Measurements from ENCODE around the gene XPO4.

DNA sequence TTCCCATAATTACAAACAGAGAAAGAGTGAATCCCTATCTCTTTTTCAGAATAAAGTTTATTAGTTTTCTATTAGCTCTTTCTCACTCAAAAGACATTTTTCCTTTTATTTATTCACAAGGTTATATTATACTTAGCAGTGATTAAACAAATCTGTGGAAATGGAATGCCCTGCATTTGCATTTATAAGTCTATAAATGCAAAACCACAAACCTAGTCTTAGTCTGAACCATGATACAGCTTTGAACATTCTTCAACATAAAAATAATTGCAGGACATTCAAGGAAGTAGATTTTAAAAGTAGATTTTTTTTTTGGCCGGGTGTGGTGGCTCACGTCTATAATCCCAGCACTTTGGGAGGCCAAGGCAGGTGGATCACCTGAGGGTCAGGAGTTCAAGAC, 8.3 kb downstream of the XPO4 start:
- TF ChIP-seq RAD51 (IDR thresholded peaks at IDR 0.05) (no peak), CTCF (IDR thresholded peaks at IDR 0.05 in 2 of 3, conservative IDR thresholded peaks at IDR 0.05 in 1 of 3; ENCODE audit: control insufficient read depth in 2 of 3, extremely low read depth in 1 of 3, insufficient read depth in 1 of 3, low read depth in 3 of 3, low read length in 3 of 3) (no peak), ZNF207 (IDR thresholded peaks at IDR 0.05; ENCODE audit: borderline replicate concordance) (no peak), FOXK2 (IDR thresholded peaks at IDR 0.05) (no peak), PRDM15 (CRISPR knock-in tag; IDR thresholded peaks at IDR 0.05) (no peak), EZH2 (IDR thresholded peaks at IDR 0.05; ENCODE audit: borderline replicate concordance, control insufficient read depth, low read depth, low read length) (no peak), SMC3 (IDR thresholded peaks at IDR 0.05; ENCODE audit: borderline replicate concordance, low read length) (no peak), USF2 (IDR thresholded peaks at IDR 0.05; ENCODE audit: borderline replicate concordance, low read depth, low read length) (no peak), CHD1 (IDR thresholded peaks at IDR 0.05; ENCODE audit: low read depth, low read length) (no peak), CHD2 (IDR thresholded peaks at IDR 0.05; ENCODE audit: borderline replicate concordance, low read depth, low read length) (no peak)
- TF ChIP-seq, protein P1, sequence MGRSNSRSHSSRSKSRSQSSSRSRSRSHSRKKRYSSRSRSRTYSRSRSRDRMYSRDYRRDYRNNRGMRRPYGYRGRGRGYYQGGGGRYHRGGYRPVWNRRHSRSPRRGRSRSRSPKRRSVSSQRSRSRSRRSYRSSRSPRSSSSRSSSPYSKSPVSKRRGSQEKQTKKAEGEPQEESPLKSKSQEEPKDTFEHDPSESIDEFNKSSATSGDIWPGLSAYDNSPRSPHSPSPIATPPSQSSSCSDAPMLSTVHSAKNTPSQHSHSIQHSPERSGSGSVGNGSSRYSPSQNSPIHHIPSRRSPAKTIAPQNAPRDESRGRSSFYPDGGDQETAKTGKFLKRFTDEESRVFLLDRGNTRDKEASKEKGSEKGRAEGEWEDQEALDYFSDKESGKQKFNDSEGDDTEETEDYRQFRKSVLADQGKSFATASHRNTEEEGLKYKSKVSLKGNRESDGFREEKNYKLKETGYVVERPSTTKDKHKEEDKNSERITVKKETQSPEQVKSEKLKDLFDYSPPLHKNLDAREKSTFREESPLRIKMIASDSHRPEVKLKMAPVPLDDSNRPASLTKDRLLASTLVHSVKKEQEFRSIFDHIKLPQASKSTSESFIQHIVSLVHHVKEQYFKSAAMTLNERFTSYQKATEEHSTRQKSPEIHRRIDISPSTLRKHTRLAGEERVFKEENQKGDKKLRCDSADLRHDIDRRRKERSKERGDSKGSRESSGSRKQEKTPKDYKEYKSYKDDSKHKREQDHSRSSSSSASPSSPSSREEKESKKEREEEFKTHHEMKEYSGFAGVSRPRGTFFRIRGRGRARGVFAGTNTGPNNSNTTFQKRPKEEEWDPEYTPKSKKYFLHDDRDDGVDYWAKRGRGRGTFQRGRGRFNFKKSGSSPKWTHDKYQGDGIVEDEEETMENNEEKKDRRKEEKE (IDR thresholded peaks at IDR 0.05): no peak
- TF ChIP-seq, protein P2, sequence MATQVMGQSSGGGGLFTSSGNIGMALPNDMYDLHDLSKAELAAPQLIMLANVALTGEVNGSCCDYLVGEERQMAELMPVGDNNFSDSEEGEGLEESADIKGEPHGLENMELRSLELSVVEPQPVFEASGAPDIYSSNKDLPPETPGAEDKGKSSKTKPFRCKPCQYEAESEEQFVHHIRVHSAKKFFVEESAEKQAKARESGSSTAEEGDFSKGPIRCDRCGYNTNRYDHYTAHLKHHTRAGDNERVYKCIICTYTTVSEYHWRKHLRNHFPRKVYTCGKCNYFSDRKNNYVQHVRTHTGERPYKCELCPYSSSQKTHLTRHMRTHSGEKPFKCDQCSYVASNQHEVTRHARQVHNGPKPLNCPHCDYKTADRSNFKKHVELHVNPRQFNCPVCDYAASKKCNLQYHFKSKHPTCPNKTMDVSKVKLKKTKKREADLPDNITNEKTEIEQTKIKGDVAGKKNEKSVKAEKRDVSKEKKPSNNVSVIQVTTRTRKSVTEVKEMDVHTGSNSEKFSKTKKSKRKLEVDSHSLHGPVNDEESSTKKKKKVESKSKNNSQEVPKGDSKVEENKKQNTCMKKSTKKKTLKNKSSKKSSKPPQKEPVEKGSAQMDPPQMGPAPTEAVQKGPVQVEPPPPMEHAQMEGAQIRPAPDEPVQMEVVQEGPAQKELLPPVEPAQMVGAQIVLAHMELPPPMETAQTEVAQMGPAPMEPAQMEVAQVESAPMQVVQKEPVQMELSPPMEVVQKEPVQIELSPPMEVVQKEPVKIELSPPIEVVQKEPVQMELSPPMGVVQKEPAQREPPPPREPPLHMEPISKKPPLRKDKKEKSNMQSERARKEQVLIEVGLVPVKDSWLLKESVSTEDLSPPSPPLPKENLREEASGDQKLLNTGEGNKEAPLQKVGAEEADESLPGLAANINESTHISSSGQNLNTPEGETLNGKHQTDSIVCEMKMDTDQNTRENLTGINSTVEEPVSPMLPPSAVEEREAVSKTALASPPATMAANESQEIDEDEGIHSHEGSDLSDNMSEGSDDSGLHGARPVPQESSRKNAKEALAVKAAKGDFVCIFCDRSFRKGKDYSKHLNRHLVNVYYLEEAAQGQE (IDR thresholded peaks at IDR 0.05; ENCODE audit: low read depth, low read length): no peak
- TF ChIP-seq, protein P3, sequence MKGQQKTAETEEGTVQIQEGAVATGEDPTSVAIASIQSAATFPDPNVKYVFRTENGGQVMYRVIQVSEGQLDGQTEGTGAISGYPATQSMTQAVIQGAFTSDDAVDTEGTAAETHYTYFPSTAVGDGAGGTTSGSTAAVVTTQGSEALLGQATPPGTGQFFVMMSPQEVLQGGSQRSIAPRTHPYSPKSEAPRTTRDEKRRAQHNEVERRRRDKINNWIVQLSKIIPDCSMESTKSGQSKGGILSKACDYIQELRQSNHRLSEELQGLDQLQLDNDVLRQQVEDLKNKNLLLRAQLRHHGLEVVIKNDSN (IDR thresholded peaks at IDR 0.05; ENCODE audit: borderline replicate concordance, extremely low read length, insufficient read depth, low read depth, low read length): no peak
- TF ChIP-seq, protein P4, sequence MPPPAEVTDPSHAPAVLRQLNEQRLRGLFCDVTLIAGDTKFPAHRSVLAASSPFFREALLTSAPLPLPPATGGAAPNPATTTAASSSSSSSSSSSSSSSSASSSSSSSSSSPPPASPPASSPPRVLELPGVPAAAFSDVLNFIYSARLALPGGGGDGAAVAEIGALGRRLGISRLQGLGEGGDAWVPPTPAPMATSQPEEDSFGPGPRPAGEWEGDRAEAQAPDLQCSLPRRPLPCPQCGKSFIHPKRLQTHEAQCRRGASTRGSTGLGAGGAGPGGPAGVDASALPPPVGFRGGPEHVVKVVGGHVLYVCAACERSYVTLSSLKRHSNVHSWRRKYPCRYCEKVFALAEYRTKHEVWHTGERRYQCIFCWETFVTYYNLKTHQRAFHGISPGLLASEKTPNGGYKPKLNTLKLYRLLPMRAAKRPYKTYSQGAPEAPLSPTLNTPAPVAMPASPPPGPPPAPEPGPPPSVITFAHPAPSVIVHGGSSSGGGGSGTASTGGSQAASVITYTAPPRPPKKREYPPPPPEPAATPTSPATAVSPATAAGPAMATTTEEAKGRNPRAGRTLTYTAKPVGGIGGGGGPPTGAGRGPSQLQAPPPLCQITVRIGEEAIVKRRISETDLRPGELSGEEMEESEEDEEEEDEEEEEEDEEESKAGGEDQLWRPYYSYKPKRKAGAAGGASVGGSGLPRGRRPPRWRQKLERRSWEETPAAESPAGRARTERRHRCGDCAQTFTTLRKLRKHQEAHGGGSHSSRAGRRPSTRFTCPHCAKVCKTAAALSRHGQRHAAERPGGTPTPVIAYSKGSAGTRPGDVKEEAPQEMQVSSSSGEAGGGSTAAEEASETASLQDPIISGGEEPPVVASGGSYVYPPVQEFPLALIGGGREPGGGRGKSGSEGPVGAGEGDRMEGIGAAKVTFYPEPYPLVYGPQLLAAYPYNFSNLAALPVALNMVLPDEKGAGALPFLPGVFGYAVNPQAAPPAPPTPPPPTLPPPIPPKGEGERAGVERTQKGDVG (CRISPR knock-in tag; IDR thresholded peaks at IDR 0.05): no peak

Data from GM12878 (cell line).